Inflammatory macrophage (primary cell): Measurements from ENCODE around the gene GMDS.

Experiments used
- DNase-seq, 2 donors: peaks; one replicate each; pipeline ENCODE4 v3.0.0-alpha.2; 2020 to 2022

Gene GMDS

DNA sequence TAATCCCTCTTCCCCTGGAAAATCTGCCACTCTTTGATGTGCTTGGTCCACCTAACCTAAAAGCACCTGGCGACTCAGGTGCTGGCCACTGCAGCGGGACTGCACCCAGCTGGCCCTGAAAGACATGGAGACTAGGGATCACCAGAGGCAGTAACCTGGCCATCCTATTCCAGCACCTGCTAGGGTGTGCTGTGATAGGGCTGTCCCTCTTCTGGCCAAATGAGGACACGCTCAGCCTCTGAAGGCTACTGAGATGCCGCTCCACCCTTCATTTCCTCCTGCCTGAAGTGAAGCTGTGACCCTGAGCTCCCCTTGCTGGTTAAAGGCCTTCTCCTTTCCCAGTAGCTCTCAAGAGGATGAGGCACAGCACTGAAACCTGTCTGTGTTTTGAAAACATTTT, 611.3 kb downstream of the GMDS start:
- DNase-seq = no peak

DNA sequence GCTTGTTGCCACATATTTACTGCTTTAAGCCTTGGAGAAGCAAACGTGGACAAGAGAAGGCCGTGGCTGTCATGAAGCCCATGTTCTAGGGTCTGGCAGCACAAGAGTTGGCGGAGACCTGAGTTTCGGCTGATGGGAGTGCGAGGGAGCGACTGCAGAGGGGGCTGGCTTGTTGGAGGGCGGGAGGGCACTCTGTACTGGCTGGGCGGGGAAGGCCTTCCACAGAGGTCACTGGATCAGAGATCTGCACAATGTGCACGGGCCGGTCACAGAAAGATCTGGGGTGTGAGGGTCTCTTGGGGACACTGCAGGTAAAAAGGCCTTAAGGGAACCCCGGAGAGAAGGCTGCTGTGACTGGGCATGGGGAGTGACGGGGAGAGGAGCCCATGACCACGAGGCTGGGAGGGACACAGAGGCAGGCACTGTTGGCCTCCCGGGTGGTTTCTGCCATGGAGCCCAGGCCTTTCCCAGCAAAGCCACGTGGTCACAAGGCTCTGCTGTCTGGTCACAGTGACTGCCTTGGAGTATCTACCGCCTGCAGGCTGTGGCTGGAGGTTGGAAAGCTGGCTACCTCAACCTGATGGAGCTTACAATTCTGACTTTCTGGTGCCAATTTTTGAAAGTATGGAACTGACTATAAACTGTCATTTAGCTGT, 611.9 kb downstream of the GMDS start:
- DNase-seq = no peak

DNA sequence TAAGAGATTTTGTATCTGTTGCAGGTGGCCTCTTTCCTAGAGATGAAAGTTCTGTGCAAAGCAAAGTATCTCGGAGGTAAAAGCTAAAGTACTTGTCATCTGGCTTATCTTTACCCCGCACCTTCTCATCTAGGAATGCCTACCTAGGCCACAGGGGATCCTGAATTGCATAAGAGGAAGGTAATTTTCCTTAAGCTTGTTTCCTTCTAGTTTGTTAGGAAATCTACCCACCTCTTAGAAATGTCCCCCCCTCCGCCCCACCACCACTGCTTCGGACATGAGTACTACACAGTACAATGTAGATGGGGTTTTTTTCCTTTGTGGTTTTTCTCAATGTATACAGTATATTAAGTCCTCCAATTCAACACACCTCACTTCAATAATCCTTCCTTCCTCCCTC, 614.2 kb downstream of the GMDS start:
- DNase-seq = no peak

DNA sequence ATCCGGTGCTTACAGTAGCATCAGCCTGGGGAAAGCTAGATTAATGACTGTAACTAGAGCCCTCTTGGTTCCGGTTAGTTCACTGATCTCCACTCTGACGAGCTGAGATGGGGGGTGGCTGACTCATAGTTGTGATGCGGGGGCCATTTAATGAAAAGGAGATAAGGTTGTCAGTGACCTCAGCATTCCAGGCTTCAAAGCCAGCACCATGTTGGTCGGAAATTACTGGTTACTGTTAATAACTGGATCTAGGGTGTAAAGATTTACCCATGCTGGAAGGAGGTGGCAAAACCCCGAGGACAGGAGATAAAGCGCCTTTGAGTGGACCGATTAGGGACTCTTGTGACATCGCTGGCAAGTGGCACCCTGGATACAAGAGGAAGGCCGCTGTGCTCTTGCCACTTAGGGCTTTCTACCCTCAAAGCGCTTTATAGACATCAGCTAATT, 614.6 kb downstream of the GMDS start:
- no peak for DNase-seq

DNA sequence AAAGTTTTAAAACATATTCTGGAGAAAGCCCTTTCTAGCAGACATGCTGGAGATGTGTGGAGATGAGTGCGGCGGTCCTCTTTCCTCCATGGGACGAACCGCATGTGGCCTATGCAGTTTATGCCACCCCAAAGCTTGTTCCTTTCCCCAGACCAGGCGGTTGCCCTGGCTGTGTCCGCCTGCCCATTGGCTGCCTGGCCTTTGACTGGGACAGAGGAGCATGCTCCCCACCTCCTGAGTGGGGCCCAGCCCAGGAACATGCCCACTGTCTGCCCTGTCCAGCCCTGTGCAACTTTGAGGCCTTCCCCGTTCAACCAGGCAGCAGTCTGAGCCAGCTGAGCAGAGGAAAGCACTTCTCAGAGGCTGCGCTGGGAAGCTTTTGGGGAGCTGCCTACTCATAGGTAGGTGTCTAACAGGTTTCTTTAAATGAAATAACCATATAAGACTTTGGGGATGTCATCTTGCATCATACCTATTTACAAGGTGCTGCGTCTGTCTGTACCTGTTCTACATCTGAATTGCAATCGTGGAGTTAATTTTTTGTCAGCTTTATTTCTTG, 615.1 kb downstream of the GMDS start:
- no peak for DNase-seq

DNA sequence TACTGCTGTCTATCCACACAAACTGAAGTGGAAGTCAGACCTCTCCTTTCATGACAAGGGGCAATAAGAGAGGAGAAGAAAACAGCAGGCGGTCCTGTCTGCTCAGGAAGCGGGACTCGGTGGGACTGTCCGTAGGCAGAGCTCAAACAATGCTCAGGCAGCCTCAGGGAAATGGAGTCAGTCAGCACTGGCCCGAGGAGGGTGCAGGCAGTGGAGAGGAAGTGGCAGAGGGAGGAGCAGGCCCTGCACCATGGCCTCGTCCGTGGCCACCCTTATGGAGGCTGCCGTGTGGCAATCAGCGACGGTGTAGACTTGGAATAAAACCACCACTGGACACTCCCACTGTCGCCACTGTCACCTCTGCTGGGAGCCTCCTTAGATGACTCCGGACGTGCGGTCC, 616.1 kb downstream of the GMDS start:
- DNase-seq = no peak

DNA sequence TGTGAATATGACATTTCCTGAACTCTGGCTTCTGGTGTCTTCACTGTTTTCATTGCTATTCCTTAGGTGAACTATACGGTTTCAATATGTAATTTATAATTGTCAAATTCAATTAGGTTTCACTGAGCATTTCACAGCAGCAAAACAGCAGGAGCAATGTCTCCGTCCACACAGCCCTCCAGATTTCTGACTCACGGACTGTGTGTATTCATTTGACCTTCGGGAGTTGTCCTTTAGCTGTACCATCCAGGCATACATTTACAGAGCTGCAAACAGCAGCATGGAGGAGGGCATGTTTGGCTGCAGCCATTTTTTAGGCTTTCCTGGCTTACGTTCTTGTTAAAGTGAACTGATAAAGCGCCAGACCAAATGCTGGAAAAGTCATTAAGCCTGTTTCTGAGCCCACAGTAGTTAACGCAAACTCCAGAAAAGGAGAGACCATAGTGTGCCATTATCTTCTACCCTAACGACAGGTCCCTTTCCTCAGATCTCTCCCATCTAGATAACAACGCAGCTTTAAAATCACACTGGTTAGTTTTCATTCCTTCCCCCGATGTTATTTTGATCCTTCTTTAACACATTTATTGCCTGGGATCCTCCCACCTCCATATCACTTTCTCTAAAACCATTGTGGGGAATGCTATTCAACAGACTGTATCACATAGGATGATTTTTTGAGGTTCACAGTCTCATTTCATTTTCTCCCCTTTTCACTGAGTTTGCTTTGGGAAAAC, 617.4 kb downstream of the GMDS start:
- DNase-seq = no peak

DNA sequence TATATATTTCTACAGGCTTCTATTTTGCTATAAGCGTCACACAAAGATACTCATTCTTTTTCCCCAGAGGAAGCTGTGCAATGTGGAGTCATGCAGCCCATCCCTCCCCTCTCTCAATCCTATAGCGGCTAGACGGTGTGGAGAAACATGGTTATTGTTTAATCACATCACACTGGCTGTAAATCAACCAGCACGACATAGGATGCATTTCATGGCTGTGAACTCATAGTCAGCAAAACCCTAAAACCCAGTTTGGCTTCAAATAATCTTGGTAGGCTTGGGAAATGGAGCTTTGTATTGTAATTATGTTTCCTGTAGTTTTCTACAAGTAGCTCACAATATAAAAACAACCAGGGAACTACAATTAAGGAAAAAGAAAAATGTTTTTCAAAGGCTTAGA, 618.9 kb downstream of the GMDS start:
- no peak for DNase-seq

DNA sequence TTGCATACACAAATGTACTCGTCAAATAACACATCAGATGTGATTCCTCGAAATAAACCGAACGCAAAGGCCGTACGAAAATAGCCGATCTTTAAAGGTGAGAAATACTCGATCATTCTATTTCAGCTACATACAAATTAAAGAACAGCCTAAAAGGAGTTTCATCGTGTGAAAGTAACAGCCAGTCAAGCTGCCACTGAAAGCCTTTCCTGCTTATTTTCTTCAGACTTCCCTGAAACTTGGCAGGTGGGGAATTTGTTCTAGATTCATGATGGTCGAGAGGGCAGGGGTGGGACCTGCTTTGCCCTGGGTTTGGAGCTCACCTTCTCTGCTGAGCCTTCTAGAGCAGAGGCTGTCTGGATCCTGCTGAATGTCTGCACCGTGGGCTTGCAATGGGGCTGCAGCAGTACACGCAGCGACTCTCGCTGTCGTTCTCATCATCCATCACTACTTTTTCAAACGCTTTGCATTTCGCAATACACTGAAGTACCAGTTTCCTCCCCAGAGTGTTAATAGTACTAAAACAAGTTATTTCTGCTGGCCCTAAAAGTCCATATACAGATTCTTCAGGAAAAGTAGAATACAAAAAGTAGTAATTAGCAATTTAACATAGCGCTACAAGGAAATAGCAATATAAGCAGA, 619.5 kb downstream of the GMDS start:
- no peak for DNase-seq

DNA sequence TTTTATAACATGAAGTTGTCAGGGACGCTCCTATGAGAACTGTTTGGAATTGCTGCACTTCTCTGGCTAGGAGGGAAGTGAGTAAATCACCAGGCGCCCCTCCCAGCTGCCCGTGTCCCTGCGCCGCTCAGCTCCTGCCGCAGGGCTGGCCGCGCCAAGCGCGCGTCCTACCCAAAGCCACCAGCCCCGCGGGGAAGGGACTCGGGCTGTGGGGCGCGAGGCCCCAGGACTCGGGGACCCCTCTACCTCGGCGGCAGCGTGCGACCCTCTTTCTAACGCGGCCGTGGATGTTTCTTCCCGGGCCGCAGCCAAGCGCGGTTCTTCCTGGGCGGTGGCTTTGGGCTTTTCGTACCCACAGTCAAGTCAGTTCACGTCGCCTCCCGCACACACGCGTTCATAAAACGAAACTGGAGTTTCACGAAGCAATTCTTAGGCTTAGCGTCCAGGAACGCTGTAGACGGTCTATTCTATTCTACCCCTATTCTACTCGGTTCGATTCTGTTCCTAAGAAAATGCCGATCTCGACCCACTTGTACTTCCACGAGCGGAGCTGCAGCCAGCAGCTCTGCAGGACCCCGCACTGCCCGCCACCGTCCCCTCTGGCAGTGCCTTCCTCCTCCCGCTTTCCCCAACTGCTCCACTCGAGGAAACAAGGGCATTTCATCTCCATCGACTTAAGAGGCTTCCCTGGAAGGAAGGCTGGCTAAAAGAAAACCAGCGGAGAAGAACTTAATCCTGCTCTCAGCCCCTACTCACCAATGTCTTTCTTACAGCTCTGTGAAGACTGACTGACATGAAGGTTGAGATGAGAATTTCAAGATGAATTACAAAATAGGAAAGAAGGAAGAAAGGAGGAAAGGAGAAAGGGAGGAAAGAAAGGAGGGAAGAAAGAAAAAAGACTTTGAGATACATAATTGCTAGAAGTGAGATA, 620.3 kb downstream of the GMDS start:
- peak; percentile 37 to 44 for DNase-seq

DNA sequence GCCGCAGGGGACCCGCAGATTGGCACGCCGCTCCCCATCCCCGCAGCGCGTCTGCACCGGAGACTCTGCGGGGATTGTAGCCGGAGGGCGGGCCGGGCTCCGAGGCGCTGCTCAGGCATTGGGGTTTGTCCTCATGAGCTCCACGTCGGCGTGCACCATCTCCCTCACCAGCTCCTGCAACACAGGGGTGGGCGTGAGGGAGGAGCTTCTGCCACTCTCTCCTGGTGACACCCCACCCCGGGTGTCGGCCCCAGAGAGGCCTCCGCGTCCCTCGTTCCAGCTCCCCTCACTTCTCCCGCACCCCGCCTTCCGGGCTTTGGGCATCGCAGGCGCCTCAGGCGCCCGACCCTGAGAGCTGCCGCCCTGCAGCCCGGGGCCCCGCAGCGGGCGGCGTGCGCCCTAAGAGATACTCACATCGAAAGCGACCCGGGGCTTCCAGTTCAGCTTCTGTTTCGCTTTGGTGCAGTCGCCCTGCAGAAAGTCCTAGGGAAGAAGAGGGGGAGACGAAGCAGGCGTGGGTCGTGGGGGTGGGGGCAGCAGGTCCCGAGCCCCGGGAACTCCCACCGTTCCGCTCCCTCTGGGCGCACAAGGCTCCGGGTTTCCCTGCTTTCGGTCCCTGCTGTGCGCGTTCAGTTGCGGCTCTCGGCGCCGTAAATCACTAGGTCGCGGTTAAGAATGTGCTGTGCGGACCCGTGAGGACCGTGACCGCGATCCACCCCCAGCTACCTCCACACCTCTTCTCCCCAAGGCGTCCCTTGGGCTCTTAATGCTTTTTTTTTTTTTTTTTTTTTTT, 621.2 kb downstream of the GMDS start:
- DNase-seq = no peak

DNA sequence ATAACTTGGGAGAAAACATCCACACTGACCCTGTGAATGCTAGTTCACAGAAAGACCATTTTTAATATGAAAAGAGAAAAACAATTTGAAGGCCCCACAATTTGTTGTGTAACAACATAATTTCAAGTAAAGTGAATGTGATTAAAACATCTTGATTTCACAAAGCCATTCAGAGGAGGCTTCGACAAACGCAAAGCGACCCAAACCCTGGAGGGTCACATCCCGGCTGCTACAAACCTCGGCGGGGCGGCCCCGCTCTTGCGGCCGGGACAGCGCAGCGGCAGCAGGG, 621.7 kb downstream of the GMDS start:
- no peak for DNase-seq

DNA sequence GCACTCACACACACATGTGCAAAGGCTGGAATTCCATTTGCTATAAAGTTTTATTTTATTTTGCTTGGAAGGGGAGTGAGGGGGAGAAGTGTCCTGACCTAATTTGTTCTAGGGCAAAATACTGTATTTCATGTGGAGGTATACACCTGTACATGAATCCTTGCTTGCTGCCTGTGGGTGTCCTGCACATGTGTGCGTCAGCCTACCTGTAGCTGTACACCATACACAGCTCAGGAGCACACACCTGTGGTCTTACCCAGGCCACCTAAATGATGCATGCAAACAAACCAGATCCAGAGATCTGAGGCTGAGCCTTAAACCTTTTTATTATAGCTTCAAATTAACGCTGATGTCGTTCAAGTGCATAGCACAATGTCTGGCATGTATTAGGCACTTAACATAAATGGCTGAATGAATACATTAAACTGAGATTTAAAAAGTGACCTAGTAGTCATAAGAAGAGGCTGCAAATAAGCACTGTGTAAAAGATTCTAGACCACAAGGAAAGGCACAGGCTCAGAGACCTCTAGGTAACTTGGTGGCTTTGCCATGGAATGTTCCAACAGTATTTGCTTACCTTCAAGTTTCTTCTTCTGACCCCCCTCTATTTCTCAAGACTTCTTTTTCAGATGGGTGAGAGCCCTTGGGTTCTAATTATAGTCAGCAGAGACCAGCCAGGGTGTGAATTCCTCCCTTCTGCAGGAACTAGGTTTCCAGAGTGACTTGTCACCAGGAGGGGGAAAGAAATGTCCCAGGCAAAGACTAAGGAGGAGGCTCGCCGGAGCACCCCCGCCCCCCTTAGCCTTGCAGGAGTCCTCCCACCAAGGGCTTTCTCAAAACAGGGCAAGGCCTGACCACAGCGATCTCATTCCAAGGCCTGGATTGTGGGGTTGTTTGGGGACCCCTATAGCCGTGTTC, 622.3 kb downstream of the GMDS start:
- DNase-seq = no peak

DNA sequence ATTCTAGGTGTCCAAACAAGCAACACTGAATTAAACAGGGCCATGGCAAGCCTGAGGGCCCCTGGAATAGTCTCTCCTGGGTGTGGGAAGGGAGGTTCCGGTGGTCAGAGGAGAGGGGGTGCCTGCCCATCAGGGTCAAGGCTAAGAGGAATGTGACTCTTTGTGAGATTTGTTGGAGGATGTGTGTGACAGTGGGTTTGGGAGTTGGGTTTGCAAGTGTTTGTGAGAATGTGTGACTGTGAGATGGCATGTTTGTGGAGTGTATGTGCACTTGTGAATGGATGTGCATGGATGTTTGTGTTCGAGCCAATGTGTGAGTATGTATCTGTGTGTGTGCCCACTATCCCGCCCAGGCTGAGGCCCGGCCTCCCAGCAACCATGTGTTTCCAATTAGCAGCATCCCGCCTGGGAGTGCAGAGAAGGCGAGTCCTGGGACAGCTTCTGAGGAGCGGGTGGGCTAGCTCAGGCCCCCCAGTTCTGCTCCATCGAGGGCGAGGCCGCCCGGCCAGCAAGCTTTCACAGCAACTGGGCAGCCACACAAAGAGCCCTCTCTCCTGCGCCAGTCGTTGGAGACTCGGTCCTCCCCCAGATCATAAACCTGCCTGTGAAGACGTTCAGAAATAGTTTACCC, 623.1 kb downstream of the GMDS start:
- no peak for DNase-seq

DNA sequence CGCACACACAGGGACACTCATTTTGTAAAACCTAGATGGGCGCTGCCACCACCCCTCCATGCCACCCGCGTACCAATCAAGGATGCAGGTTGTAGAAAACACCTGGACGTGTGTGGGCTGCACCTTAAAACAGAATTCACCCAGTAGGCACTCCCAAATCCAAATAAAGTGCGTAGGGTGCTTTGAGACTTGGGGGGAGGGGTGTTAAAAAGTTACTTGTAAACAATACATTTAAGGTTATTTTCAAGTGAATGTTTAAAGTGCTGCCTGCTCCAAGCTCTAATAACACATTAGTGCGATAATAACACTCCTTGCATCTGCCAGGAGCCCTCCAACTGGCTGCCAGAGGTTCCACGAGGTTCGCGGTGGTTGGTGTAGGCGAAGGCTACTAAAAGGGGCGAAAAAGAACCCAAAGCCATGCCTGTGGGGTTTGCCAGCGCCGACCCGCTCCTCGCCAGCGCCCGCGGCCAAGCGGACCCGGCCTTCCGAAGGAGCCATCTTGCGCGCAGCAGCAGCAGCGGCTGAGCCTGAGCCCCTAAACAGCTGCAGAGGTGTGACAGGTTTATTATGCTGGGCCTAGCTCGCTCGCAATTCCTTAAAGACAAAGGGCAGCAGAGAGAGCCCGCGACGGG, 624.2 kb downstream of the GMDS start:
- no peak for DNase-seq

DNA sequence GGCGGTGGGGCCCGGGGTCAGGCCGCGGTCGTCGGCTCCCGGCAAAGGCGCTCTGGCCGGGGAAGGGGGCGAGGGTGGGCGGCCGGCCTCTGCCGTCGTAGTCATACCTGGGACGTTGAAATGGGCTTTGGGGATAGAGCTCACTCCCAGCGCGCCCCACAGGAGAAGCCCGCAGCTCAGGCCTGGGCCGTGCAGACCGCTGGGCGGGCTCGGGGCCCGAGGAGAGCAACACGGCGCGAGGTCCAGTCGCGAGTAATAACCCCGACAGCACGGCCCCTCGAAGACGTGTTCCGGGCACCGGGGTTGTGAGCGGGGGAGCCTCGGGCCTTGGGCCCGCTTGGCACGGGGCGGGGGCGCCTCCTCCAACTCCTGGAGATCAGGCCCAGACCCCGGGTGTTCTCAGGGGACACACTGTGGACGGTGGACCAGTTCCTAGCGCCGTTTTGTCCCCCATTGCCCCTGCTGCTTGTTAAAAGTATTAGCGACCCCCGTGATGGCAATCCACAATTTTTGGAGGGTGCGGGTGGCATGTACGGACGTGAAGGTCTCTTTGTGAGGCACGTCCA, 624.8 kb downstream of the GMDS start:
- no peak for DNase-seq

DNA sequence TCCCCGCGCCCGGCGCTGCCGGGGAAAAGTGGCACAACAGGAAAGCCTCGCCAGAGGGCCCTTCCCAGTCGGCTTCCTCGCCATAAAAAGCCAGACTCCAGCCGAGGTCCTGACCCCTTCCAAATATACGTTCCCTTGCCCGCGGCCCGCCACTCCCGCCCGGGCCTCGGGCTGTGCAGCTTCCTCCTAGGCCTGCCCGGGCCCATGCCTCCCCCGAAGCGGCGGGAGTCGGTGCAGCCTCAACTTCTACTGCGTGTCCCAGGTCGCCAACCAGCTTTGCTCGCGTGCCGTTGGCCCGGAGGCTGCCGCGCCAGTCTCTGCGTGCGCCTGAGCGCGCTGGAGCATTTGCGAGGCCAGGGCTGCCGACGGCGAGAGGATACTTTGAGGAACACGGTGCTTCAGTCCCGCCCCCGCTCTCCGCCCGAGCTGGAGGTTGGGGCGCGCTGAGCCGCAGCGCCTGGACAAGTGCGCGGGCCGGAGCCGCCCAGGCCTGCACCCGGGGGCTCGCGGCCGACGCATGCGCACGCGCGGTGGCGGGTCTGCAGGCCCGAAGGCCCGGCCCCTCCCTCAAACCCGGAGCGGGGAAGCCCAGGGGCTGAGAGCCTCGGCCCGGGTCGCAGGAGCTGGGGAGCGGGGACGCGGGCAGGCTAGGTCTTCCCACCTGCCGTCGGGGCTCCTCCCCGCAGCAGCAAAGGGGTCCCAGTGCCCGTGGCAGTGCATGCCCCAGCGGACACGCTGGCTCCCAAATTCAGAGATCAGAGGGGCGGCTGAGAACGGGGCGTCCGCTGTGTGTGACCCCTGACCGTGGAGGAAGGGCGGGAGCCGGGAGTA, 625.5 kb downstream of the GMDS start:
- DNase-seq = peak; percentile 47 to 67

DNA sequence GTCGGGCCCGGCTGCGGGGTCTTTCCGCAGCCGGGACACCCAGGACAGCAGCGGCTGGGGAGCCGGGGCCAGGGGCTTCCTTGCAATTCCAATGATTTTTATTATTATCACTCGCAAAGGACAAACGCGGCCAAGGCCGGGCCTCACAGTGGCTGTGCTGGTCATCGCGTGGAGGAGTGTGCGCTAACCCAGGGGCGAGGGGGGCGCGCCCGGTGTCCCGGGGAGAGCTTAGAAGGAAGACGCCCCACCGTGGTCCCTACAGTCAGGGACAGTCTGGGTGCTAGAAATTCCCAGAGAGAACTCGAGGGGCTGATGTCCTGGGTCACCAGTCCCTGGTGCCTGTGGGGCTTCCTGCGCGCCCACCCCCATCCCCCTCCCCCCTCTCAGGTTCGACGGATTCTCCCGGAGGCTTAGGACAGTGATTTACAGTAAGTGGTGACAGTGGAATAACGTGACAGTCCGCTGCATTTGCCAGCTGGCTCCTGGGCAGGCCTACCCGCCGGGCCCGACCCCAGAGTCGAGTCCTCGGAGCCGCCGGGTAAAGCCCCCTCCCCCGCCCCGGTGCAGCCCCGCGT, 626.2 kb downstream of the GMDS start:
- DNase-seq = no peak
